Activated CD4-positive, alpha-beta T cell treated with anti-CD3 and anti-CD28 coated beads for 36 hours (primary cell): ENCODE measurements around the gene SIGLEC15. TPM values are rescaled to one million over a fixed set of nuclear protein-coding genes. Genes with fewer than 3 reads are reported as not detected.

Experiments used
- ATAC-seq: fragments of 200-7000 bp; cut with Tn5 transposase; one replicate; pipeline ENCODE4 v1.10.0; 2021; ENCODE audit warnings: mild to moderate bottlenecking, moderate library complexity
- CTCF ChIA-PET: fragments of 350-600 bp; sonication (Branson Sonifier 250); formaldehyde crosslinking; loops from one replicate; lab custom pipeline; 2021; ENCODE audit warnings: antibody characterized with exemption; lab: Charles Lee
- POLR2A ChIA-PET: fragments of 350-600 bp; sonication (Branson Sonifier 250); formaldehyde crosslinking; loops from one replicate; lab custom pipeline; 2021; ENCODE audit warnings: antibody characterized with exemption, inconsistent platforms; lab: Charles Lee
- DNase-seq: peaks from one replicate; pipeline ENCODE4 v3.0.0-alpha.2; 2020
- H3K27ac Mint-ChIP-seq: one replicate; pipeline ENCODE4 v1.8.0; 2021; ENCODE audit warnings: mixed read lengths
- H3K27me3 Mint-ChIP-seq: one replicate; pipeline ENCODE4 v1.8.0; 2021; ENCODE audit warnings: mixed read lengths
- H3K36me3 Mint-ChIP-seq: one replicate; pipeline ENCODE4 v1.8.0; 2021; ENCODE audit warnings: low read depth, mixed read lengths
- H3K4me1 Mint-ChIP-seq: one replicate; pipeline ENCODE4 v1.8.0; 2021; ENCODE audit warnings: mixed read lengths
- H3K4me3 Mint-ChIP-seq: one replicate; pipeline ENCODE4 v1.8.0; 2021; ENCODE audit warnings: mild to moderate bottlenecking, moderate library complexity, mixed read lengths
- H3K9me3 Mint-ChIP-seq: one replicate; pipeline ENCODE4 v1.8.0; 2021; ENCODE audit warnings: low read depth, mixed read lengths
- intact Hi-C, 2 experiments: fragments of 100-400 bp; cut with DNase I in 1 of 2; cut with micrococcal nuclease in 1 of 2; formaldehyde crosslinking; loops; one replicate each; pipeline versions ENCODE4 v1.14.2 to v1.15.1; 2022 to 2024; cut with DNase I, micrococcal nuclease
- total RNA-seq, 2 experiments: library from RNA; stranded (reverse); gene quantifications; one replicate each; pipeline ENCODE4 v1.2.3, GENCODE V29; 2021

SIGLEC15 gene
- not detected for total RNA-seq

- H3K27ac Mint-ChIP-seq = no peak within 1 kb of the TSS
- POLR2A ChIA-PET = no interaction called here
- DNase-seq = no peak
- peak; percentile 19 for ATAC-seq
- CTCF ChIA-PET = interaction anchor here (1.2 kb wide), 1 partner anchor 53 kb away, joined by 3 read pairs; no protein-coding TSS in a partner anchor
- H3K4me1 Mint-ChIP-seq = peaks cover 19% of the 10 kb centered on the region
- no peak within 1 kb of the TSS for H3K4me3 Mint-ChIP-seq
- H3K36me3 Mint-ChIP-seq = no peaks in the 10 kb centered on the region
- H3K27me3 Mint-ChIP-seq = no peaks in the 10 kb centered on the region
- intact Hi-C loops = no loop called here
- H3K9me3 Mint-ChIP-seq = peaks cover 2% of the 10 kb centered on the region
Measured at GRCh38 chr18:45825258-45826044, at the start of gene SIGLEC15. SIGLEC15 (plus strand) TSS chr18:45825675; CDS start chr18:45825729, 54 bp downstream.

GRCh38 chr18:45775743-45776142 lies 49.7 kb upstream of the SIGLEC15 start:
- H3K4me3 Mint-ChIP-seq = peak overlapping the region; percentile 75
- CTCF ChIA-PET = interaction anchor here (0.6 to 2.3 kb wide), 6 partner anchors 53 to 1070 kb away, joined by 3 to 10 read pairs (median 3); no protein-coding TSS in a partner anchor
- POLR2A ChIA-PET = interaction anchor here (1.2 kb wide), 1 partner anchor 98 kb away, joined by 4 read pairs; no protein-coding TSS in a partner anchor
- DNase-seq (no peak), ATAC-seq (no peak)
- peaks cover 2% of the 10 kb centered on the region for H3K36me3 Mint-ChIP-seq
- H3K27me3 Mint-ChIP-seq = peaks cover 25% of the 10 kb centered on the region
- no peak overlapping the region for H3K27ac Mint-ChIP-seq
- H3K4me1 Mint-ChIP-seq = peaks cover 16% of the 10 kb centered on the region
- no peaks in the 10 kb centered on the region for H3K9me3 Mint-ChIP-seq
- intact Hi-C loops = loop anchor here in 1 of 2 experiments (2.0 to 5.0 kb wide), 2 partner anchors 62 to 99 kb away; no protein-coding TSS in a partner anchor

- POLR2A ChIA-PET = no interaction called here
- Mint-ChIP-seq H3K4me1 (peaks cover 16% of the 10 kb centered on the region), H3K27ac (no peak overlapping the region), H3K27me3 (peaks cover 25% of the 10 kb centered on the region), H3K9me3 (no peaks in the 10 kb centered on the region), H3K4me3 (no peak overlapping the region), H3K36me3 (peaks cover 2% of the 10 kb centered on the region)
- intact Hi-C loops = loop anchor here in 1 of 2 experiments (2.0 to 5.0 kb wide), 2 partner anchors 60 to 97 kb away; no protein-coding TSS in a partner anchor
- ATAC-seq = no peak
- CTCF ChIA-PET = no interaction called here
- DNase-seq = no peak
Measured at GRCh38 chr18:45777393-45777792, 48.1 kb upstream of the SIGLEC15 start.

- POLR2A ChIA-PET = no interaction called here
- H3K36me3 Mint-ChIP-seq = peaks cover 2% of the 10 kb centered on the region
- no peak overlapping the region for H3K27ac Mint-ChIP-seq
- H3K4me1 Mint-ChIP-seq = no peaks in the 10 kb centered on the region
- ATAC-seq (no peak), DNase-seq (no peak)
- peaks cover 23% of the 10 kb centered on the region for H3K27me3 Mint-ChIP-seq
- CTCF ChIA-PET = no interaction called here
- no peak overlapping the region for H3K4me3 Mint-ChIP-seq
- intact Hi-C loops = no loop called here
- H3K9me3 Mint-ChIP-seq = no peaks in the 10 kb centered on the region
Measured at GRCh38 chr18:45780568-45780967, 44.9 kb upstream of the SIGLEC15 start.

GRCh38 chr18:45782662-45783061 lies 42.8 kb upstream of the SIGLEC15 start:
- intact Hi-C loops = no loop called here
- ChIA-PET POLR2A (no interaction called here), CTCF (no interaction called here)
- ATAC-seq (no peak), DNase-seq (no peak)
- peaks cover 15% of the 10 kb centered on the region for H3K27me3 Mint-ChIP-seq
- H3K27ac Mint-ChIP-seq = no peak overlapping the region
- no peak overlapping the region for H3K4me3 Mint-ChIP-seq
- no peaks in the 10 kb centered on the region for H3K9me3 Mint-ChIP-seq
- no peaks in the 10 kb centered on the region for H3K4me1 Mint-ChIP-seq
- H3K36me3 Mint-ChIP-seq = no peaks in the 10 kb centered on the region

GRCh38 chr18:45783097-45784075 lies 42.1 kb upstream of the SIGLEC15 start:
- DNase-seq = no peak
- no peak overlapping the region for H3K4me3 Mint-ChIP-seq
- POLR2A ChIA-PET = no interaction called here
- no peaks in the 10 kb centered on the region for H3K36me3 Mint-ChIP-seq
- H3K27ac Mint-ChIP-seq = no peak overlapping the region
- no peaks in the 10 kb centered on the region for H3K9me3 Mint-ChIP-seq
- ATAC-seq = no peak
- intact Hi-C loops = no loop called here
- H3K4me1 Mint-ChIP-seq = no peaks in the 10 kb centered on the region
- H3K27me3 Mint-ChIP-seq = peaks cover 10% of the 10 kb centered on the region
- CTCF ChIA-PET = no interaction called here

- Mint-ChIP-seq H3K27ac (no peak overlapping the region), H3K4me3 (no peak overlapping the region), H3K36me3 (no peaks in the 10 kb centered on the region), H3K27me3 (peaks cover 5% of the 10 kb centered on the region), H3K9me3 (no peaks in the 10 kb centered on the region), H3K4me1 (no peaks in the 10 kb centered on the region)
- ChIA-PET CTCF (interaction anchor here (0.7 kb wide), 2 partner anchors 63 to 156 kb away, joined by 4 read pairs; no protein-coding TSS in a partner anchor), POLR2A (no interaction called here)
- intact Hi-C loops = no loop called here
- DNase-seq (peak; percentile 17), ATAC-seq (peak; percentile 33)
Measured at GRCh38 chr18:45785134-45785533, 40.3 kb upstream of the SIGLEC15 start.

GRCh38 chr18:45786941-45787340 lies 38.5 kb upstream of the SIGLEC15 start:
- H3K36me3 Mint-ChIP-seq = no peaks in the 10 kb centered on the region
- peaks cover 2% of the 10 kb centered on the region for H3K27me3 Mint-ChIP-seq
- H3K9me3 Mint-ChIP-seq = peaks cover 1% of the 10 kb centered on the region
- ChIA-PET CTCF (interaction anchor here (0.7 kb wide), 1 partner anchor 47 kb away, joined by 3 read pairs; no protein-coding TSS in a partner anchor), POLR2A (no interaction called here)
- no peak for DNase-seq
- ATAC-seq = no peak
- H3K27ac Mint-ChIP-seq = no peak overlapping the region
- no peak overlapping the region for H3K4me3 Mint-ChIP-seq
- intact Hi-C loops = no loop called here
- no peaks in the 10 kb centered on the region for H3K4me1 Mint-ChIP-seq

GRCh38 chr18:45787346-45787745 lies 38.1 kb upstream of the SIGLEC15 start:
- ATAC-seq = no peak
- Mint-ChIP-seq H3K27me3 (peaks cover 2% of the 10 kb centered on the region), H3K4me1 (no peaks in the 10 kb centered on the region), H3K4me3 (no peak overlapping the region), H3K27ac (no peak overlapping the region), H3K9me3 (peaks cover 1% of the 10 kb centered on the region), H3K36me3 (no peaks in the 10 kb centered on the region)
- intact Hi-C loops = no loop called here
- no peak for DNase-seq
- CTCF ChIA-PET = interaction anchor here (0.7 kb wide), 1 partner anchor 47 kb away, joined by 3 read pairs; no protein-coding TSS in a partner anchor
- POLR2A ChIA-PET = no interaction called here

GRCh38 chr18:45788861-45789260 lies 36.6 kb upstream of the SIGLEC15 start:
- Mint-ChIP-seq H3K4me1 (no peaks in the 10 kb centered on the region), H3K9me3 (peaks cover 4% of the 10 kb centered on the region), H3K27me3 (no peaks in the 10 kb centered on the region), H3K4me3 (no peak overlapping the region), H3K27ac (no peak overlapping the region), H3K36me3 (no peaks in the 10 kb centered on the region)
- ChIA-PET CTCF (interaction anchor here (1.2 kb wide), 1 partner anchor 63 kb away, joined by 3 read pairs; no protein-coding TSS in a partner anchor), POLR2A (no interaction called here)
- no peak for DNase-seq
- no peak for ATAC-seq
- intact Hi-C loops = no loop called here
